Measurements from ENCODE around the gene OR4C45. TPM values are rescaled to one million over a fixed set of nuclear protein-coding genes. Genes with fewer than 3 reads are reported as not detected.

Gene OR4C45
- total RNA-seq, 1 donor: not detected

DNA sequence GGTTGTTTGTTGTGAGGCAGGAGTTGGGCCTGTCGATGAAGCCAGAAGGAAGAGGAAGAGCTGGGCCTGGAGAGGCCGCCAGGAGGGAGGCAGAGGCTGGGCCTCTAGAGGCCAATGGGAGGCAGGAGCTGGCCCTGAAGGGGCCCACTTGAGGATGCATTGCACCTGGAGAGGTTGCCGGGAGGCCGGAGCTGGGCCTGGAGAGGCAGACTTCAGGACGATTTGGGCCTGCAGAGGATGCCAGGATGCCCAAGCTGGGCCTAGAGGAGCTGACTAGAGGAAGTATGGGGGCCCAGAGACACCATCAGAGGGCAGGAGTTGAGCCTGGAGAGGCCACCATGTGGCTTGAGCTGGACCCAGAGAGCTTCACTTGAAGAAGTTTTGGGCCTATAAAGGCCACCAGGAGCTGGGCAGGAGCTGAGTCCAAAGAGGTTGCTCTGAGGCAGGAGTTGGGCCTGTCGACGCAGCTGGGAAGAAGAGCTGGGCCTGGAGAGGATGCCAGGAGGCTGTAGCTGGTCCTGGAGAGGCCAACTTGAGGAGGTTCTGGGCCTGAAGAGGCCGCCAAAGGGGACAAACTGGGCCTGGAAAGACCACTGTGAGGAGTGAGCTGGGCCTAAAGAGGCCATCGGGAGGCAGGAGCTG lies 39.0 kb downstream of the OR4C45 start:
- TF ChIP-seq, protein P1, sequence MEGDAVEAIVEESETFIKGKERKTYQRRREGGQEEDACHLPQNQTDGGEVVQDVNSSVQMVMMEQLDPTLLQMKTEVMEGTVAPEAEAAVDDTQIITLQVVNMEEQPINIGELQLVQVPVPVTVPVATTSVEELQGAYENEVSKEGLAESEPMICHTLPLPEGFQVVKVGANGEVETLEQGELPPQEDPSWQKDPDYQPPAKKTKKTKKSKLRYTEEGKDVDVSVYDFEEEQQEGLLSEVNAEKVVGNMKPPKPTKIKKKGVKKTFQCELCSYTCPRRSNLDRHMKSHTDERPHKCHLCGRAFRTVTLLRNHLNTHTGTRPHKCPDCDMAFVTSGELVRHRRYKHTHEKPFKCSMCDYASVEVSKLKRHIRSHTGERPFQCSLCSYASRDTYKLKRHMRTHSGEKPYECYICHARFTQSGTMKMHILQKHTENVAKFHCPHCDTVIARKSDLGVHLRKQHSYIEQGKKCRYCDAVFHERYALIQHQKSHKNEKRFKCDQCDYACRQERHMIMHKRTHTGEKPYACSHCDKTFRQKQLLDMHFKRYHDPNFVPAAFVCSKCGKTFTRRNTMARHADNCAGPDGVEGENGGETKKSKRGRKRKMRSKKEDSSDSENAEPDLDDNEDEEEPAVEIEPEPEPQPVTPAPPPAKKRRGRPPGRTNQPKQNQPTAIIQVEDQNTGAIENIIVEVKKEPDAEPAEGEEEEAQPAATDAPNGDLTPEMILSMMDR (IDR thresholded peaks at IDR 0.05; ENCODE audit: extremely low read depth, low read depth, low read length): no peak

DNA sequence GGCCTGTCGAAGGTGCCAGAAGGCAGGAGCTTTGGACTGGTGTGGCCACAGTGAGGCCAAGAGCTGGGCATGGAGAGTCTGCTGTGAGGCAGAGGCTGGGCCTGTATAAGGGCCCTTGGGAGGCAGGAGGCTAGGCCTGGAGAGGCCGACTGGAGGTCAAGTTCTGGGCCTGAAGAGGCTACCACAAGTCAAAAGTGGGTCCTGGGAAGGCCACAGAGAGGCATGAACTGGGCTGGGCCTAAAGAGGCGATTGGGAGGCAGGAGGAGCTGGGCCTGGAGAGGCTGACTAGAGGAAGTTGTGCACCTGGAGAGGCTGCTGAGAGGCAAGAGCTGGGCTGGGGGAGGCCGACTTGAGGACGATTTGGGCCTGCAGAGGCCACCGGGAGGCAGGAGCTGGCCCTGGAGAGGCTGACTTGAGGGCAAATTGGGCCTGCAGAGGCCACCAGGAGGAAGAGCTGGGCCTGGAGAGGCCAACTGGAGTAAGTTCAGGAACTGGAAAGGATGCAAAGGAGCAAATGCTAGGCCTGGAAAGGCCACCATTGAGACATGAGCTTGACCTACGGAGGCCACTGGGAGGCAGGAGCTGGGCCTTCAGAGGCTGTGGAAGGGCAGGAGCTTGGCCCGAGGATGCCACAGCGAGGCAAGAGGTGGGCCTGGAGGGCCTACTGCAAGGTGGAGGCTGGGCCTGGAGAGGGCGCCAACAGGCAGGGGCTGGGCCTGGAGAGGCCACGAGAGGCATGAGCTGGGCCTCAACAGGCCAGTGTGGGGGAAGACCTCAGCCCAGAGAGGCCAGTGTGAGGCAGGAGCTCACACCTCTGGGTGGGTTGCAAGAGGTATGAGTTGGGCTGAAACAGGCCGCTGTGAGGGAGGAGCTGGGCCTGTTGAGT lies 39.8 kb downstream of the OR4C45 start:
- H3K27me3 ChIP-seq (ENCODE audit: insufficient read depth, low read length): no peaks in the 10 kb centered on the region
- H3K27ac ChIP-seq (ENCODE audit: low read depth, low read length): no peak overlapping the region
- no peaks in the 10 kb centered on the region for H3K4me1 ChIP-seq (ENCODE audit: insufficient read depth, low read length)
- H4K20me1 ChIP-seq (ENCODE audit: insufficient read depth, low read length): no peaks in the 10 kb centered on the region
- no peak for DNase-seq (ENCODE audit: insufficient read length, low spot score, missing footprints)
- no peaks in the 10 kb centered on the region for H3K79me2 ChIP-seq (ENCODE audit: insufficient read depth, low read length)
- H3K36me3 ChIP-seq (ENCODE audit: insufficient read depth, low read length): no peaks in the 10 kb centered on the region
- H2AFZ ChIP-seq (ENCODE audit: low read length): no peak overlapping the region
- TF ChIP-seq, protein P1 (IDR thresholded peaks at IDR 0.05; ENCODE audit: extremely low read depth, low read depth, low read length): no peak
- no peak overlapping the region for H3K4me3 ChIP-seq (ENCODE audit: insufficient read depth, low read length)
- H3K4me2 ChIP-seq (ENCODE audit: insufficient read depth, low read length): no peak overlapping the region
- H3K9me3 ChIP-seq (ENCODE audit: low read depth, low read length): no peaks in the 10 kb centered on the region

More for the DNA sequence above, 39.0 kb downstream of the OR4C45 start:
- DNase-seq (ENCODE audit: insufficient read length, low spot score, missing footprints): no peak
- Histone ChIP-seq H3K79me2 (ENCODE audit: insufficient read depth, low read length) (no peaks in the 10 kb centered on the region), H3K27ac (ENCODE audit: low read depth, low read length) (no peak overlapping the region), H4K20me1 (ENCODE audit: insufficient read depth, low read length) (no peaks in the 10 kb centered on the region), H3K4me3 (ENCODE audit: insufficient read depth, low read length) (no peak overlapping the region), H3K27me3 (ENCODE audit: insufficient read depth, low read length) (no peaks in the 10 kb centered on the region), H3K9me3 (ENCODE audit: low read depth, low read length) (no peaks in the 10 kb centered on the region), H3K36me3 (ENCODE audit: insufficient read depth, low read length) (no peaks in the 10 kb centered on the region), H3K4me1 (ENCODE audit: insufficient read depth, low read length) (no peaks in the 10 kb centered on the region), H2AFZ (ENCODE audit: low read length) (no peak overlapping the region), H3K4me2 (ENCODE audit: insufficient read depth, low read length) (no peak overlapping the region)

DNA sequence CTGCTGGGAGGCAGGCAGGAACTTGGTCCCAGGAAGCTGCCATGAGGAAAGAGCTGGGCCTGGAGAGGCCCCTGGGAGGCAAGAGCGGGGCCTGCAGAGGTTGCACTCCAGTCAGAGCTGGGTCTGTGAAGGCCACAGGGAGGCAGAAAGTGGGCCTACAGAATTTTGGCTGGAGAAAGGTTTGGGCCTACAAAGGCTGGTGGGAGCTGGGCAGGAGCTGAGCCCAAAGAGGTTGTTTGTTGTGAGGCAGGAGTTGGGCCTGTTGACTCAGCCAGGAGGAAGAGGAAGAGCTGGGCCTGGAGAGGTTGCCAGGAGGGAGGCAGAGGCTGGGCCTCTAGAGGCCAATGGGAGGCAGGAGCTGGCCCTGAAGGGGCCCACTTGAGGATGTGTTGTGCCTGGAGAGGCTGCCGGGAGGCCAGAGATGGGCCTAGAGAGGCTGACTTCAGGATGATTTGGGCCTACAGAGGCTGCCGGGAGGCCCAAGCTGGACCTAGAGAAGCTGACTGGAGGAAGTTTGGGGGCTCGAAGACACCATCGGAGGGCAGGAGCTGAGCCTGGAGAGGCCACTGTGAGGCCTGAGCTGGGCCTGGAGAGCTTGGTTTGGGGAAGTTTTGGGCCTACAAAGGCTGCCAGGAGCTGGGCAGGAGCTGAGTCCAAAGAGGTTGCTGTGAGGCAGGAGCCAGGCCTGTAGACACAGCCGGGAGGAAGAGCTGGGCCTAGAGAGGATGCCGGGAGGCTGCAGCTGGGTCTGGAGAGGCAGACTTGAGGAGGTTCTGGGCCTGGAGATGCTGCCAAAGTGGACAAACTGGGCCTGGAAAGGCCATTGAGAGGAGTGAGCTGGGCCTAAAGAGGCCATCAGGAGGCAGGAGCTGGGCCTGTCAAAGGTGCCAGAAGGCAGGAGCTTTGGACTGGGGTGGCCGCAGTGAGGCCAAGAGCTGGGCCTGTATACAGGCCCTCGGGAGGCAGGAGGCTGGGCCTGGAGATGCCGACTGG lies 40.7 kb downstream of the OR4C45 start:
- Histone ChIP-seq H2AFZ (ENCODE audit: low read length) (no peak overlapping the region), H3K79me2 (ENCODE audit: insufficient read depth, low read length) (no peaks in the 10 kb centered on the region), H3K4me2 (ENCODE audit: insufficient read depth, low read length) (no peak overlapping the region), H3K36me3 (ENCODE audit: insufficient read depth, low read length) (no peaks in the 10 kb centered on the region), H4K20me1 (ENCODE audit: insufficient read depth, low read length) (no peaks in the 10 kb centered on the region), H3K4me3 (ENCODE audit: insufficient read depth, low read length) (no peak overlapping the region), H3K27ac (ENCODE audit: low read depth, low read length) (no peak overlapping the region), H3K27me3 (ENCODE audit: insufficient read depth, low read length) (no peaks in the 10 kb centered on the region), H3K4me1 (ENCODE audit: insufficient read depth, low read length) (no peaks in the 10 kb centered on the region), H3K9me3 (ENCODE audit: low read depth, low read length) (no peaks in the 10 kb centered on the region)
- TF ChIP-seq, protein P1 (IDR thresholded peaks at IDR 0.05; ENCODE audit: extremely low read depth, low read depth, low read length): no peak
- no peak for DNase-seq (ENCODE audit: insufficient read length, low spot score, missing footprints)
